DMS153 (cell line): ENCODE measurements around the gene LAMC3.
"Not testable (repeated sequence)": the region's sequence is repeated elsewhere in the genome, so short reads cannot be mapped to it uniquely, and the experiment has no call there.

Source experiments
- DNase-seq: peaks from one replicate; lab custom pipeline; 2025; lab: John Stamatoyannopoulos, UW

Gene LAMC3

GRCh38 chr9:131028931-131029573 is 20.1 kb downstream of the LAMC3 start:
- no peak for DNase-seq

- DNase-seq = no peak
Observed at GRCh38 chr9:131029574-131029952, 20.6 kb downstream of the LAMC3 start.

GRCh38 chr9:131030239-131031004 is 21.4 kb downstream of the LAMC3 start:
- no peak for DNase-seq

GRCh38 chr9:131031005-131031641 is 22.1 kb downstream of the LAMC3 start:
- DNase-seq = no peak

GRCh38 chr9:131031642-131032005 is 22.6 kb downstream of the LAMC3 start:
- DNase-seq = no peak

GRCh38 chr9:131032384-131032783 is 23.4 kb downstream of the LAMC3 start:
- no peak for DNase-seq

GRCh38 chr9:131033269-131034224 is 24.6 kb downstream of the LAMC3 start:
- DNase-seq = no peak

- DNase-seq = no peak
Observed at GRCh38 chr9:131034268-131034667, 25.3 kb downstream of the LAMC3 start.

GRCh38 chr9:131034749-131035148 is 25.8 kb downstream of the LAMC3 start:
- not testable (repeated sequence) for DNase-seq

- DNase-seq = no peak
Observed at GRCh38 chr9:131035548-131035947, 26.6 kb downstream of the LAMC3 start.

- no peak for DNase-seq
Observed at GRCh38 chr9:131036071-131036470, 27.1 kb downstream of the LAMC3 start.

- DNase-seq = no peak
Observed at GRCh38 chr9:131036529-131037334, 27.8 kb downstream of the LAMC3 start.

GRCh38 chr9:131037335-131038255 is 28.6 kb downstream of the LAMC3 start:
- DNase-seq = no peak

GRCh38 chr9:131038256-131039128 is 29.5 kb downstream of the LAMC3 start:
- no peak for DNase-seq

- no peak for DNase-seq
Observed at GRCh38 chr9:131039129-131039954, 30.4 kb downstream of the LAMC3 start.

GRCh38 chr9:131042666-131043065 is 33.7 kb downstream of the LAMC3 start:
- DNase-seq = no peak

GRCh38 chr9:131043087-131043486 is 34.1 kb downstream of the LAMC3 start:
- no peak for DNase-seq

- no peak for DNase-seq
Observed at GRCh38 chr9:131043646-131044045, 34.7 kb downstream of the LAMC3 start.
